ENCODE data around the gene ISYNA1. TPM values are rescaled to one million over a fixed set of nuclear protein-coding genes. Genes with fewer than 3 reads are reported as not detected.

Gene ISYNA1
- total and polyA plus RNA-seq, 2 donors (not counting 3 experiments of a cell fraction or from before 2014, with no cell fraction given) = 69.0 to 70.2 TPM

DNA sequence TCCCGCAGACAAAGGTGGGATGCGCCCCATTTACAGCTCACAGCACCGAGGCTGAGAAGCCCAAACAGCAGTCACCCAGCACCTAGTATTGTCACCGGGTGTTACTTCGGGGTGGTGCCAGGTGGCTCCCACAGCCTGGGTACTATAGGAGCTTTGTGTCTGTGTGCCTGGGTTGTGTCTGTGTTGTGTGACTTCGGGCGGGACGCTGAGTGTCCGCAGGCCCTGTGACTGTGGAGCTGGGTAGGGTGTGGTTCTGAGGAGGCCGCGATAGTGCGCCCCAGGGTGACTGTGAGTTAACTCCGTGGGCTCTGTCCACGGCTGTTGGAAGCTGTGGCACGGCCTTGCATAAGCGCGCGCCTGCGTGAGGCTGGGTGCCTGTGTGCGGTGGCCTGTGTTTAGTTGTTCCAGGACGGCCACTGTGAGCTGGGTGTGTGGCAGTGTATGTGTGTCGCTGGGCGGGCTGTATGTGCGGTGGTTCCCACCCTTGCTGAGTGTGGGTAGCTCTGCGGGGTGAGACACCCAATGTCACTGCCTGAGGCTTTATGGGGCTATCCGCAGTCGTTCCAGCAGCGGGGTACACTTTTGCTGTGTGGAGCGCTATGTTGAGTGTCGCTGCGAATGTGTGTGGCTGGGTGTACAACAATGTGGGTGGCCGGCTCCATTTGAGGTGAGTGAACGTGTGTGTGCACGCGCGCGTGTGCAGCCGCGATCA is 19.3 kb downstream of the ISYNA1 start:
- no peak overlapping the region for H3K4me2 ChIP-seq (ENCODE audit: insufficient read depth, low read length)
- H3K27me3 ChIP-seq (ENCODE audit: control insufficient read depth in 2 of 2, insufficient read depth in 2 of 2, low read length in 2 of 2) = no peaks in the 10 kb centered on the region
- CTCF ChIA-PET = interaction anchor here (0.7 to 11.1 kb wide), 19 partner anchors 8 to 305 kb away, joined by 3 to 119 read pairs (median 5); partner anchors contain the start of genes GDF15 and JUND
- no peak for DNase-seq (ENCODE audit: low read depth, low spot score)
- H3K79me2 ChIP-seq (ENCODE audit: control insufficient read depth, insufficient read depth, low read length) = peaks cover 43% of the 10 kb centered on the region
- no TSS peak for BruUV-seq (replicated peaks)
- no peak overlapping the region for H3K9ac ChIP-seq (replicated peaks; ENCODE audit: extremely low read depth, insufficient read depth, low read length)
- peaks cover 46% of the 10 kb centered on the region for H3K4me1 ChIP-seq (ENCODE audit: control insufficient read depth, extremely low read depth, insufficient read depth, low read length)
- dilution Hi-C loops (cut with MboI; ENCODE audit: extremely low pct_ligation_motif_present, low sequenced_read_pairs) (no loop called here), intact Hi-C loops (cut with micrococcal nuclease) (loop anchor here (1.0 kb wide), 1 partner anchor 19 kb away; no protein-coding TSS in a partner anchor)
- TF ChIP-seq POLR2A (IDR thresholded peaks at IDR 0.05; ENCODE audit: low read depth, low read length) (no peak), MAX (IDR thresholded peaks at IDR 0.05; ENCODE audit: insufficient read depth, insufficient read length) (no peak), CTCF (IDR thresholded peaks at IDR 0.05; ENCODE audit: extremely low read depth in 1 of 2, insufficient read depth in 1 of 2, low read depth in 1 of 2, low read length in 2 of 2) (no peak), GATA2 (IDR thresholded peaks at IDR 0.05; ENCODE audit: insufficient read depth, insufficient read length, low read depth, low read length) (no peak), MYC (IDR thresholded peaks at IDR 0.05; ENCODE audit: low read depth, low read length) (no peak), FOS (IDR thresholded peaks at IDR 0.05; ENCODE audit: borderline replicate concordance, insufficient read depth, low read length) (no peak), JUN (IDR thresholded peaks at IDR 0.05; ENCODE audit: borderline replicate concordance, insufficient read depth, insufficient read length, low read depth) (no peak), POLR2AphosphoS5 (IDR thresholded peaks at IDR 0.05; ENCODE audit: insufficient read depth, low read depth, low read length) (no peak), EZH2 (IDR thresholded peaks at IDR 0.05; ENCODE audit: borderline replicate concordance, low read depth, low read length, severe bottlenecking) (no peak)
- POLR2A ChIA-PET = interaction anchor here (1.5 to 5.8 kb wide), 3 partner anchors 10 to 138 kb away, joined by 4 to 58 read pairs (median 9); partner anchors contain the start of genes GDF15 and JUND
- peak overlapping the region; percentile 16 for H3K27ac ChIP-seq (ENCODE audit: insufficient read depth, low read depth, low read length)
- no peaks in the 10 kb centered on the region for H4K20me1 ChIP-seq (replicated peaks; ENCODE audit: control insufficient read depth, extremely low read depth, insufficient read depth, low read length)
- H2AFZ ChIP-seq (ENCODE audit: low read depth, low read length) = peak overlapping the region; percentile 78
- no peak for FAIRE-seq
- no peaks in the 10 kb centered on the region for H3K9me1 ChIP-seq (replicated peaks; ENCODE audit: control insufficient read depth, extremely low read depth, insufficient read depth, low read length)
- H3K9me3 ChIP-seq (replicated peaks; ENCODE audit: control insufficient read depth, insufficient read depth, low read length) = no peaks in the 10 kb centered on the region
- H3K36me3 ChIP-seq (ENCODE audit: control insufficient read depth in 2 of 2, extremely low read depth in 1 of 2, insufficient read depth in 2 of 2, low read length in 2 of 2) = no peaks in the 10 kb centered on the region
- H3K4me3 ChIP-seq (replicated peaks in 1 of 3; ENCODE audit: insufficient read depth in 1 of 3, low read depth in 1 of 3, low read length in 3 of 3) = peak overlapping the region in 1 of 3 experiments; percentile 13
